ENCODE data around the gene RYR2.

DNA sequence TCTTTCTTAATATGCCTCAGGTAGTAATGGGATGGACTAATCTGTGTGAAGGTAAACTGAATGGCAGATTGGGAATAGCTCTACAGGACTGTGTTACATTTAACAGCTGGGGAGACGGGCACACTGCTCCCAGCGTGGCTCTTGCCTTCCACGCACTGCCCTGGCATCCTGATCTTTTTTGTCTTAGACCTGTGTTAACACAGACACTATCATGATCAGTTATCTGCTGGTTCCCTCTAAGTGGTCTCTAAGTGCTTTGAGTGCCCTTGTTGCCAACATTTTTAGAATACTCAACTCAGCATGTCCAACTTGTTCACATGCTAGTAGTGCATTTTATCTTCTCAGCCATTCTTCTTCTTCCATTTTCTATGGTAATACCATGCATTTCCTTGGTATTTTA is 208.1 kb downstream of the RYR2 start:
- TF ChIP-seq, protein P1, sequence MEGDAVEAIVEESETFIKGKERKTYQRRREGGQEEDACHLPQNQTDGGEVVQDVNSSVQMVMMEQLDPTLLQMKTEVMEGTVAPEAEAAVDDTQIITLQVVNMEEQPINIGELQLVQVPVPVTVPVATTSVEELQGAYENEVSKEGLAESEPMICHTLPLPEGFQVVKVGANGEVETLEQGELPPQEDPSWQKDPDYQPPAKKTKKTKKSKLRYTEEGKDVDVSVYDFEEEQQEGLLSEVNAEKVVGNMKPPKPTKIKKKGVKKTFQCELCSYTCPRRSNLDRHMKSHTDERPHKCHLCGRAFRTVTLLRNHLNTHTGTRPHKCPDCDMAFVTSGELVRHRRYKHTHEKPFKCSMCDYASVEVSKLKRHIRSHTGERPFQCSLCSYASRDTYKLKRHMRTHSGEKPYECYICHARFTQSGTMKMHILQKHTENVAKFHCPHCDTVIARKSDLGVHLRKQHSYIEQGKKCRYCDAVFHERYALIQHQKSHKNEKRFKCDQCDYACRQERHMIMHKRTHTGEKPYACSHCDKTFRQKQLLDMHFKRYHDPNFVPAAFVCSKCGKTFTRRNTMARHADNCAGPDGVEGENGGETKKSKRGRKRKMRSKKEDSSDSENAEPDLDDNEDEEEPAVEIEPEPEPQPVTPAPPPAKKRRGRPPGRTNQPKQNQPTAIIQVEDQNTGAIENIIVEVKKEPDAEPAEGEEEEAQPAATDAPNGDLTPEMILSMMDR (IDR thresholded peaks at IDR 0.05): no peak
- TF ChIP-seq POLR2A (IDR thresholded peaks at IDR 0.05): no peak
- TF ChIP-seq POLR2AphosphoS5 (IDR thresholded peaks at IDR 0.05): no peak
